GM21390 (cell line): ENCODE data around the gene IL31RA.

Experiments
- ATAC-seq: cut with Tn5 transposase; IDR thresholded peaks from one replicate; pipeline ENCODE4 v1.9.1; 2021; ENCODE audit not compliant: unreplicated experiment

IL31RA gene

DNA sequence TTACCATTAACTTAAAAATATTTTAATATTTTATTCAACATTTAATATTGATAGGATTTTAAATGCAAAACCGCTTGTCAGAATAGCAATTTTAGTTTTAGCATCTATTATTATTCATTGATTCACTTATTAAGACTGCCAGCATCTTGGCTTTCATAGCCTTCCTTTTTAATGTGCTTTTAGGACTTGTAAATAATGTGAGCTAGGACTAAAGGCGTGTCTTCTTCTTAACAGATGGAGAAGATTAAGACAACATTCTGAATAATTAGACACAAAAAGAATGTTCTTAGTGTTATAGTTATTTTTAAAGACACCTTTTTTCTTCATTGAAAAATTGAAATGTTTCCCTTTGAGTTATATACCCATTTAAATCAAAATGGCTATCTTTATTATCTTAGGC, 6.9 kb downstream of the IL31RA start:
- no peak for ATAC-seq

DNA sequence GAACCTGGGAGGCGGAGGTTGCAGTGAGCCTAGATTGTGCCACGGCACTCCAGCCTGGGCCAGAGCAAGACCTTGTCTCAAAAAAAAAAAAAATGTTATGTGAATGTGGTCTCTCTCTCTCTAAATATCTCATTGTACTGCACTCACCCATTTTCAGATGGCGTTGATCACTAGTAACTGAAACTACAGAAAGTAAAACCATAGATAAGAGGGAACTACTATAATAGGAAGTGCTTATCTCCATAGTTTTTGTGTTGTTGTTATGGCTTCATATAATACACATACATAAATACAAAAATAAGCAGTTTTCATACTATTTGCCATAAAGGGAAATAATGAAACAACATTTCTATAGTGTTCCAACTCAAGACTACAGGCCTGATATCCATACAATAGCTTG, 9.1 kb downstream of the IL31RA start:
- ATAC-seq, result no peak

DNA sequence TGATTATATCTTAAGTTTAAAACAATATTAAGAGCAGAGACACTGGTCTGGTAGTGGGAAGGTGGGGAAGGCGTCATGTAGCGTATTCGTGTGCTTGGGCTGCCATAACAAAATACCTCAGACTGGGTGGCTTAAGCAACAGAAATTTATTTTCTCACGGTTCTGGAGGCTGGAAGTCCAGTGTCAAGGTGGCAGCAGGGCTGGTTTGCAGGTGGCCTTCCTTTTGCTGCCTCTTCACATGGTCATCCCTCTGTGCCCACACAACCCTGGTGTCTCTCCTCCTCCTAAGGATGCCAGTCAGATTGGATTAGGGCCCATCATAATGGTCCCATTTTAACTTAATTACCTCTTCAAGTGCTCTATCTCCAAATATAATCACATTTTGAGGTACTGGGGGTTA, 9.6 kb downstream of the IL31RA start:
- no peak for ATAC-seq

DNA sequence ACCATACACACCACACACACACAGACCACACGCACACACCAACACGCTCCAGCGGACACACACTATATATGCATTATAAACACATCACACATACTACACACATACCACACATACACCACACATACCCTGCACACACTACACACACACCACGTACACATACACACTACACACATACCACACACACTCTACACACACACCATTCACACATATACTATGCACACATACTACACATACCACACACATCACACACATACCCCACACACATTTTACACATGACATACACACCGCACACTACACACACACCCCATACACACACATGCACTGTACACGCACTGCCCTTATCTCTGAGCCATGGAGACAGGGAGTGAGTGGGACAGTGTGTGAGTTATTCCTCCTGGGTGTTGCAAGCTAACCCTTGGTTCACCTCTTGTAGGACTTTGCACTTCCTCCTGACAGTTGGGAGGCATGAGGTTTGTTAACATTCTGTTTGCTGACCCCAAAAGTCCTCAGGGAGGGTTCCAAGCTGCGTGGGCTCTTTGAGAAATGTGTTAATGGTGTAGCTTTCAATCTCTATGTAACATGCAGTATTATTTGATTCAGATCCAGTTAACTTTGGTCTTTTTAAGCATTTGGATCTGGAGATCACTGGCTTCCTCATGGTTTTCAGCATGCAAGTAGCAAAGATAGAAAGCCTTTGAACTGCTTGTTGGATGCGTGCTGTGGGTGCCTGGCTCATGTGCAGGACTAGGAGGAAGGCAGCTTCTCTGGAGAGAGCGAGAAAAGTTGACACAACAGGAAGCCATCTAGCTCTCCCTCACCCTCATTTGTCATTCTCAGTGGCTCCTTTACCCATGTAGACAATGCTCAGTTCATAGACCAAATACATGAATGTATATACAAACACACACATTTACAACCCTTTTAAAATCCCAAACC, 13.7 kb downstream of the IL31RA start:
- no peak for ATAC-seq

DNA sequence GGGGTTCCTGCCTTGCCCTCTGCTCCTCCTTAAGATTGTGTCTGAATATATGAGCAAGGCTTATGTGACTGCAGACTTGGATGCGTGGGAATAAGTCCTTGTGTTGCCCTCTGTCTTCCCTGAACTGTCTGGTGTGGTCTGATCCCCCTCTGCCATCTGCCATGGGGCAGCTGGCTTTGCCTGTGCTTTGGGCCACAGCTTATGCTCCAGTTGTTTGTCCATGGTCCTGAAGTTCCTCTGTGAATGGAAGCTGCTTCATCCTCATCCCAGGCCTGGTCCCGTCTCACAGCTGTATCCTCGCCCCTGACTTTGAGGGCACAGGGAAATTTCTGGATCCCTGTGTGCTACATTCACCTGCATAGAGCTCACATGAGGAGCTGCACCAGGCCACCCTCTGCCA, 14.7 kb downstream of the IL31RA start:
- no peak for ATAC-seq

DNA sequence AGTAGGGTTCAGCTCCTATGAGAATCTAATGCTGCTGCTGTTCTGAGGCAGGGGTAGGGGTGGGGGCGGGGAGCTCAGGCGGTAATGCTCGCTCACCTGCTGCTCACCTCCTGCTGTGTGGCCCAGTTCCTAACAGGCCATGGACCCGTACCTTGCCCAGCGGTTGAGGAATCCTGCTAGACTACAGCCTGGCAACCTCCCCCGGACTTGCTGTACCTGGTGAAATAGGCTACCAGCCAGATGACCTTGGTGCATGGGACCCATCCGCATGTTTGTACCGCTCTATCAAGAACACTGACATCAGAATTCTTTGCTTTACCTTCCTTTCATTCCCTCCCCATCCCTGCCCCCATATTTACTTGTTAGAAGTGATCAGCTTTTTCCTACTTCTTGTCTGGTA, 15.3 kb downstream of the IL31RA start:
- no peak for ATAC-seq

DNA sequence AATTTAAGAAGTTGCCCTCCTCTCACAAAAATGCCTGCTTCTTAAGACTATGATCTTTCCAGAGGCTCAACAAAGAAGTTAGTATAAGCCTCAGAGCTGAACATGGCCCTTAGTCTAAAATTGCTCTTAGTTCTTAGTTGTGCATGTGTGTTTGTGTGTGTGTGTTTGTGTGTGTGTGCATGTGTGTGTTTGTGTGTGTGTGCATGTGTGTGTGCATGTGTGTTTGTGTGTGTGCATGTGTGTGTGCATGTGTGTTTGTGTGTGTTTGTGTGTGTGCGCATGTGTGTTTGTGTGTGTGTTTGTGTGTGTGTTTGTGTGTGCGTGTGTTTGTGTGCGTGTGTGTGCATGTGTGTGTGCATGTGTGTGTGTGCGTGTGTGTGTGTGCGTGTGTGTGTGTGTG, 15.8 kb downstream of the IL31RA start:
- no peak for ATAC-seq

DNA sequence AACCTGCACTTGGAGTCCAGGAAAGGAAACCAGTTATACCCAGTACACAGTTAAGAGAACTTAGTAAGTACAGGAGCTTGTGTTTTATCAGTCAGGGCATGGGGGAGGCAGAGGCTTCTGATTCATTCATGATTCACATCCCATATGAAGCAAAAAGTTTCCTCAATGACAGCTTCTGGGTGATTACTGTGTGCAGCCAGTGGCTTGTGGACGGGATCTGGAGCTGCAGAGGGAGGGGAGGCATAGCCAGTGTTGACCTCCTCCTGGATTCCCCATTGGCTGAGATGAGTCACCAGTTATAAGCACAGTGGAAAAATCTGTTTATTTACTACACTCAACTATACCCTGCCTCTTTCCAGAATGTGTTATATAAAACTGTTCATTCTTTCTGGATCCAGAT, 17.7 kb downstream of the IL31RA start:
- ATAC-seq, result no peak

DNA sequence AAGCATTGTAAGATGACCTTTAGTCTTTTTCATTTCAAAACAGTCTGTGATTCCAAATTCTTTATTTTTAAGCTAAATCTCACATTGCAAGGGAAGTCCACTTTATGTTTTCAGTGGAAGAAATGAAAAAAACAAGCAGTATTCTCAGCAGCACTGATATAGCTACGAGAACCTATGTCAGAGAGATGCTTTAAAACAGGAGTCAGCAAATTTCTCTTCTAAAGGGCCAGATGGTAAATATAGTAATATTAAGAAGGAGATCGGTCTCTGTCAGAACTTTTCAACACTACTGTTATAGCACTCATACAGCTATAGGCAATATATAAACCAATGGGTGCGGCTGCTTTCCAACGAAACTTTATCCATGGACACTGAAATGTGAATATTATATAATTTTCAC, 18.7 kb downstream of the IL31RA start:
- ATAC-seq, result no peak

DNA sequence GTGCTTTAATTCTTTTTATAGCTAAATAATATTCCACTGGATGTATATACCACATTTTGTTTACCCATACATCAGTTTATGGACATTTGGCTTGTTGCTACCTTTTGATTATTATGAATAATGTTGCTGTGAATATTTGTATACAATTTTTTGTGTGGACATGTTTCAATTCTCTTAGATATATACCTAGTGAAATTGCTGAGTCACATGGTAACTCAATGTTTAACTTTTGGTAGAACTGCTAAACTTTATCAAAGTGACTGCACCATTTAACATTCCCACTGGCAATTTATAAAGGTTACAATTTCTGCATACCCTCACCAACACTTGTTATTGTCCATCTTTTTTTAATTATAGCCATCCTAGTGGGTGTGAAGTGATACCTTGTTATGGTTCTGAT, 22.1 kb downstream of the IL31RA start:
- ATAC-seq, result no peak

DNA sequence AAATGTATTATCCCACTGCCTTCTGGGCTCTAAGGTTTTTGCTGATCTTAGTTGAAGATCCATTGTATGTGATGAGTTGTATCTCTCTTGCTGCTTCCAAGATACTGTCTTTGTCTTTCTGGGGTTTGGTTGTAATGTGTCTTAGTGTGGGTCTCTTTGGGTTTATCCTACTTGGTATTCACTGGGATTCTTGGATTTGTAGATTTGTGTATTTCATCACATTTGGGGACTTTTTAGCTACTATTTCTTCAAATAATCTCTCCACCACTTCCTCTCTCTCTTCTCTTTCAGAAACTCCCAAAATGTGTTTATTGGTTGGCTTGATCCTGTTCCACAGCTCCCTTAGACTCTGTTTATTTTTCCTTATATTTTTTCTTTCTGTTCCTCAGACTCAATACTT, 26.5 kb downstream of the IL31RA start:
- ATAC-seq, result no peak

DNA sequence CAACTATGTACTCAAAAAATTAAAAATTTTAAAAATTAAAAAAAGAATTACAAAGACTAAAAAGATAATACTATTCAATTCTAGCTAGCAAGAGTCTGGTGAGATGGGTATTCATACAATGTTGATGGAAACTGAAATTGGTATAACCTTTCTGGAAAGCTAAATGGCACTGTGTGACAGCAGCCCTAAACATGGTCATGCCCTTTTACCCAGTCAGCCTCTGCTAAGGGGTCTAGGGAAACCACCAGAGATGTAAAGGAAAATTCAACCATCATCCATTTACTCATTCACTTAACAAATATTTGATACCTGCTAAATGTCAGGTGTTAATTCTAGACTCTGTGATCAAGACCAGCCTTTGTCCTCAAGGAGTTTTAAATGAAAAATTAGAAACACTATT, 29.3 kb downstream of the IL31RA start:
- ATAC-seq, result no peak

DNA sequence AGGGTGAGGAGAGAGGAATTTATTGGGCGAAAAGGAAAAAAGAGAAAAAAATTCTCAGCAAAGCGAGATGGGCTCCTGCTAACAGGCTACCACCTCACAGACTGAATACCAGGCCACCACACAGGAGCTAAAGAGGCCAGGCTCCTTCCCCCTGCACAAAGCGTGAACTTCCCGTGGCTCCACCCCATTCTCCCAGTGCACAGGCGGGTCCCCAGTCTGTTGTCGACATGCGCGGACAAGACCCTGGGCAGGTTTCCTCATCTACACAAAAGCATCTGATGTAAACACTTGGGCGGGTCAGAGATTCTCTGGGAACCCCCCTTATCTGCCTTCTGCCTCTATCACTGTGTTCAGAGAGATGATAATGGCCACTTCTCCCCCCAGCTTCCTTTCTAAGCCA, 34.2 kb downstream of the IL31RA start:
- no peak for ATAC-seq

DNA sequence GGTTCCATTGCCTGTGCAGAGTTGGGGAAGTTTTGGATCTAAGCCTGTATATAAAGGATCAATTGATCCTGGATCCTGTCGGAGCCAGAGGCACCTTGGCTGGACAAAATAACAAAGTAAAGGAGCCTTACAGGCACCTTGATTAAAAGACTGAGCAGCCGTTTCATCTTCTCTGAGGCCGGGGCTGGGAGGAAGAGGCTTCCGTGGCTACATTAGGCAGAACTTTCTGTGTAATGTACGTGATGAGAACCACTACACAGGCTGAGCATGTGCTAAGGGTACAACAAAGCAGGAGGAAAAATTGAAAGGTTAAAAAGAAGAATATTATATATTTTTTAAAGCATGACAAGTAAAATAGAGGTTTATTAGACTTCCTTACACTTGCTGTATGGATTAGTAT, 37.0 kb downstream of the IL31RA start:
- no peak for ATAC-seq

DNA sequence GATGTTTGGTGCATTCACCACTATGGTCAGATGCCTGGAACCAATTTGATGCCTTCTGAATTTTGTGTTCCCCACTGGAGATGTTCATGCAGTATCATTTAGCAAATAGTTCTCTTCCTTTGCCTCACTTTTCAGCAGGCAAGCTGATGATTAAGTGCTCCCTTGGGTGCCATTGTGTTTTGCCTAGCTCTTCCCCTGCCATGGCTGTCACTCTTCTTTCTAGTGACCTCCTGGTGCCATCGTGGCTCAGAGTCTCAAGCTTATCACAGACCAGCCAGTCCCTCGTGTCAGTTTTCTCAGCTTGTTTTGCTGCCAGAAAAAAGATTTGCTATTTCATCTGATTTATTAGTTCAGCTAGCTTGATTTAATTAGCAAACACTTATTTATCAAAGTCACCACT, 41.3 kb downstream of the IL31RA start:
- no peak for ATAC-seq

DNA sequence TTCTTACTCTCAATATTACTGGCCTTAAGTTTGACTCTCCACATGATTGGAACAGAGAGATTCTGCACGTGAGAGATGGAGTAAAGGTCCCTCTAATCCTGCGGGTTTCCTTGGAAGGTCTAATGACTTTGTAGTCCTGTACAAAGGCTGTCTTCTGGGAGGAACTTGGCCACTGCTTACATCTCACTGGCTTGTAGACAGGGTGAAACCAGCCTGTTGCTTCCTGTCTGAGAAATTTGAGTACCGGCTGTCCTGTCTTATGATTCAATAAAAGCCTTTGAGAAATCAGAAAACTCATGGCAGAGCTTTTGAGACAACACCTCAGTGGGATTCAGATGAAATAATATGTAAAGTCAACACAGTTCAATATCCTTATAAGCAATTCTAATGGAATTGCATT, 43.0 kb downstream of the IL31RA start:
- ATAC-seq, result no peak

DNA sequence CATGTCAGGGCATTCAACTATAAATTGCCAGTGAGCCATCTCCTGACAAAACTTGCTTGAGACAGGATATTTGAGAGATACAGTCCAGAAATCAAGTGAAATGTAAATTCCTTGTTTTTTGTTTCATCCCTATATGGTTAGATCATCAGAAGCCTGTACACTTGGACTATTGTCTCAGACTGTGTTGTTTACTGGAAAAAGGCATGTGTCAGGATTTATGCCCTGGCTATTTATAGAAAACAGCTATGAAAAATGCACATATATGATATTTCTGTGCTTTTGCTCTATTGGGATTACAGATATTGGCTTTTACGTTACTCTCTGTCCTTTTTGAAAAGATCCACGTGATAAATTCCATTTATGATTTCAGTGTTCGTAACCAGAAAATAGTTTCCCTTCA, 44.2 kb downstream of the IL31RA start:
- ATAC-seq, result no peak

DNA sequence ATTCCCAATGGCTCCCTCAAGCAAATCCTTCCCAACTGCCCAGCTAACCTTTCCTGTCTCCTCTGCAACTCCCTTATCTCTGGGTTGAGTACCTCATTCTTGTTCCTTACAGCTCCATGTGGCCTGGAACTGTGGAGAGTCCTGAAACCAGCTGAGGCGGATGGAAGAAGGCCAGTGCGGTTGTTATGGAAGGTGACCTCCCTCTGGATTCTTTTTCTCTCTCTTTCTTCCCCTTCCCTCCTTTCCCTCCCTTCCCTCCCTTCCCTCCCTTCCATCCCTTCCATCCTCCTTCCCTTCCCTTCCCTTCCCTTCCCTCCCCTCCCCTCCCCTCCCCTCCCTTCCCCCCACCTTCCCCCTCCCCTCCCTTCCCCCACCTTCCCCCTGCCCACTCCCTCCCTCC, 45.1 kb downstream of the IL31RA start:
- ATAC-seq, result no peak

DNA sequence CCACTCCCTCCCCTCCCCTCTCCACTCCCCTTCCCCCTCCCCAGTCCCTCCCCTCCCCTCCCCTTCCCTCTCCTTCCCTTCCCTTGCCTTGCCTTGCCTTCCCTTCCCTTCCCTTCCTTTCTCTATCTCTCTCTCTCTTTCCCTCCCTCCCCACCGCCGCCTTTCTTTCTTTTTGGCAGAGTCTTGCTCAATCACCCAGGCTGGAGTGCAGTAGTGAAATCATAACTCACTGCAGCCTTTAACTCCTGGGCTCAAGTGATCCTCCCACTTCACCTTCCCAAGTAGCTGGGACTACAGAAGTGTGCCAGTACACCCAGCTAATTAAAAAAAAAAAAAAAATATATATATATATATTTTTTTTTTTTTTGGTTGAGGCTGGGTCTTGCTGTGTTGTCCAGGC, 45.5 kb downstream of the IL31RA start:
- ATAC-seq, result no peak

DNA sequence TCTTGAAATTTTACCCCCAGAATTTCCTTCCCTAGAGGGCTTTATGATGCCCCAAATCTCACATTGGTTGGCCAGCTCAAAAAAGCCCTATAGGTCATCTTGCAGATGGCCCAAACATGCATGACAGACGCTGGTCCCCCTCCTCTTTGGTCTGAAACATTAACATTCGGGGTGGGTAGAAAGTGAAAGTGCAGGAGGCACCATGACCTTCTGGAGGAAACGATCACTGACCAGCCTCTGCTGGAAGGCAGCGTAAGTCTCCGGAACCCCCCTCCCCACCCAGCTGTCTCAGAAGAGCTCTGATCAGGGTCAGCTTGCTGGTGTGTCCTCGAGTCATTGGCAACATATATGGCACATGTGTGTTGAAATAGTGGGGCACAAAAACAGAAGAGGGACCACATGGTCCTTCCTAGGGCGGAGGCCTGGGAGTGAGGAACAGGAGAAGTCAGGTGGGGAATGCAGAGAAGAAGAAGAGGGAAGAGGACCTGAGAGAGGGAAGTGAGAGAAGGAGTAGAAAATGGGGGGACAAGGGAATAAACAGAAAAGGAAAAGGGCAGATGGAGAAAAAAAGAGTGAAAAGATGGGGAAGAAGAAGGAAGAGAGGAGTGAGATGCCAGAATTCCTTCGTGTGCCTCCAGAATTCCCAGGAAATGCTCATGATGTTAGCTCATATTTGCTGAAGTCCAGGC, 46.2 kb downstream of the IL31RA start:
- no peak for ATAC-seq

DNA sequence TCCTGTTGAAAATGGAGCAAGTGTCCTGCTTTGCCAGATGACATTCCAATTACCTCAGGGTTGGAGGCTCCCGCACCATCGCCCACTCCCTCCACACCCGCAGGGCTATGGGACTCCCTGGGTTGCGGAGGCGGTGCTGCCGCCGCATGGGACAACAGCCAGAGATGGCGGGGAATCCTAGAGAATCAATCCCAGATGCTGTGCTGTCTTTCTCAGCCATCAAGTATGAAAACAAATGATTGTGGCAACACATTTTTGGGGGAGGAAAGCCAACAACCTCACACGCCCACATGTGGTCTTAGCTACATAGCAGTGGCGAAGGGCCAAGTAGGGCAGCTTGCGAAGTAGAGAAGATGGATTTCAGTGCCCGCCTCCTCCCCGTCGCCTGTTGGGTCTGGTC, 46.7 kb downstream of the IL31RA start:
- ATAC-seq, result no peak

DNA sequence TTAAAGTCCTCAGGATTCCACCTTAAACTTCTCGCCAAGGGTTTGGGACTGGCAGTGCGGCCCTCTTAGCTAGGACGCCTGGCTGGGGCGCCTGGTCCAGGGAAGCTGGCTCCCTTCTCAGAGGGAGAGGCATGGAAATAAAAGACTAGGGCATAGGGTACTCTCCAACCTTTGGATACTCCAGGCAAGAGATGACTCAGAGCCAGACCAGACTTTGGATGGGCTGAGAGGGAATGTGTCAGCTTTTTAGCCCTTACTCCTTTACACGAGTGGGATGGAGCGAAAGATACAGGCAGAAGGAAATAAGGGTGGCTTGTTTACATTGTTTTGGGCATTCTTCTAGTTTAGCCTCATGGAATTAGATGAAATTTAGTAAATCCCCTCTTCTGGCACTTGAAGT, 48.2 kb downstream of the IL31RA start:
- ATAC-seq, result no peak

DNA sequence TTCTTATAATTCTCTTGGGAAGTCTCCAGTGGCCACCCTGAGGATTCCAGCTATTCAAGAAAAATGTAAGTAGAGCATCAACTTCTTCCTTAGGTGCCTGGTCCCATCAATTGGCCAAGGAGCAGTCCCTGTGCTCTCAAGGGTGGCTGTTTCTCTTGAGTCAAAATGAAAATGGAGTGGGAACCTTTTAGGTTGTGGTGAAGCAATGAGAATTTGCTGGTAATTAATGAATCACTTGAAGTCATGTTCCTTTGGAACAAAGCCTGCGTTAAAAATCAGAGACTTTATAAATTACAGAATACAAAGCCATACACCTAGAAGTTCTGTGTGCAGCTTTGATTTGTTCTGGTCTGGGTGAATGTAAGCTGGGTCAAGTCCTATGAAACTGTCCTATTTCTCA, 48.9 kb downstream of the IL31RA start:
- no peak for ATAC-seq
